NCI-H1417 treated with DMSO at 0.1 percent for 48 hours (cell line): ENCODE data around the gene APP.

Experiments used
- DNase-seq: peaks from one replicate; lab custom pipeline; 2025; lab: John Stamatoyannopoulos, UW

APP gene

DNA sequence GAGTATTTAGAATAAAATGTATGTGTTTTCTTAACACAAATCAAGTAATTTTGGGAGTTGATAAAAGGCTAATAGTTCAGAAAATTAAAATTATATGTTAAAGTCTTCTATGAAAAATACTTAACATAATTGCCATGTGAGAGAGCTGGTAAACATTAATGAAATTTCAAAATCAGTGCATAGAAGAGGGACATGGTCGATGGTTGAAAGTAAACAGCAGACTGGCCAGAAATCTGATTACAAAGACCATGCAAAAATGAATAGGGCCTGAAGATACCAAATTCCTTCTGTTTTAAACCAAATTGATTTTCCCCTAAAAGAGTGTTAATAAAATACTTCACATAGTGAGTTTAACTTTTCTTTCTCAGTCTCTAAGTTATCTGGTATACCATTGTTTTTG lies 307.5 kb downstream of the APP start:
- no peak for DNase-seq

DNA sequence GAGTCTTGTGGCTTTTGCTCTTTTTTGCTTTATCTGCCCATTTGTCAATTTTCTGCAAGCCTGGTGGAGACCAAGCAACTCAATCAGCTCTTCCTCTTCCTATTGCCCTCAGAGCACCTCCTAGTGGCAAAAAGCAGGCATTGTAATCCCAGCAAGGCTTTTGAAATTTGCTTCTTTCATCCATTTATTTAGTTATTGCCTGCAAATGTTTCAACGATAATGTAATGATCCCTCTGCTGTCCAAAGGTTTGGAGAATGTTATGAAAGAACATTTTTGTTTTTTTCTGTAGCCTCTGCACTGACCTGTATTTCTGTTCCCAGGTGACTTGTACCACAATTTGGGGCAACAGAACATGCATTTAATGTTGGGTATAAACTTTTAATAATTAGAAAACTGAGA lies 308.0 kb downstream of the APP start:
- DNase-seq = no peak

DNA sequence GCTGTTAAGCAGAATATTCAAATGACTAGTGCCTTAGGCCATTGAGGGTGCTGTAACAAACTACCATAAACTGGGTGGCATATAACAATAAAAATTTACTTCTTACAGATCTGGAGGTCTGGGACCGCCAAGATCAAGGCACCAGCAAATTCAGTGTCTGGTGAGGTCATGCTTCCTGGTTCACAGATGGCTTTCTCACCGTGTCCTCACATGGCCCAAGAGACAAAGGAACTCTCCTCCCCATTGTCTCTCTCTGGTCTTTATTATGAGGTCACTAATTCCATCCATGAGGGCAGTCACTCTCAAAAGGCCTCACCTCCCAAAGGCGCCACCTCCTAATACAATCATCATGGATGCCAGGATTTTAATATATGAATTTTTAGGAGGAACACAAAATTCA lies 308.5 kb downstream of the APP start:
- DNase-seq = no peak

- no peak for DNase-seq
These were observed 311.2 kb downstream of the APP start for GRCh38 chr21:25859235-25859929.

GRCh38 chr21:25858325-25858724 lies 312.2 kb downstream of the APP start:
- no peak for DNase-seq

GRCh38 chr21:25857308-25858074 lies 313.1 kb downstream of the APP start:
- no peak for DNase-seq

DNA sequence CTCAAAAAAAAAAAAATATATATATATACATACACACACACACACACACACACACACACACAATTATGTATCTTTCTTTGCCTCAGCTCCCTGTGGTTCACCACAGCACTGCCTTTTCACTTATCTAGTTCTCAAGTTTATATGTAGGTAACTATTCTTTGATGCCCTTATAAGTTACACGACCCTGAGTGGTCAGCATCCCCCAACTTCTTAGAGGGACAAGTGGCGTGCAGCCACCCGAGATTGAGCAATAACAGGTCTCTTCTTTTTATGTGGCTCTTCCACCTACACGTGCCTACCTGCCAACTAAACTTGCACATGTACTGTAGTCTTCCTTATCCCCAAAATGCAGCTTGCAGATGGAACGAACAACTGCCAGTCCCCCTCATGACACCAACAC lies 315.0 kb downstream of the APP start:
- no peak for DNase-seq

- DNase-seq = no peak
These were observed 320.3 kb downstream of the APP start for GRCh38 chr21:25850126-25850842.

- DNase-seq = no peak
These were observed 322.3 kb downstream of the APP start for GRCh38 chr21:25848309-25848708.

- no peak for DNase-seq
These were observed 324.8 kb downstream of the APP start for GRCh38 chr21:25845729-25846256.

DNA sequence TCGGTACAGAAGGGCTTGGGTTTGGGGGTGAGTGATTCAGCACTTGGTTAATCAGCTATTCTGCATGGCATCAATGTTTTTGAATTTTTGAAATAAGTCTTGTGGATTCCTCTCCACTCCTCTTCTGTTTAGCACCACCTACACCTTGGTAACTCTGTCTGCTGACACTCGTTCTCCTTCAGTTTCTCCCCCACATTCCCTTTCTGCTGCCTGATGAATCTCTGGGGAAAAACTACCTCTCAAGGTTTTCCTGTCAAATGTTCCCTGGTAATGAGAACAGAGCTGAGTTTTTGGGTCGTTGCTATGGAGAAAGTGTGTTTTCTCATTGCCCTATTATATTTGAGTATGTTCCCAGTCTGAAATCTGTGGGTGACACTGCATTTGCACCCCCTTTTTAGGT lies 327.6 kb downstream of the APP start:
- DNase-seq = no peak

DNA sequence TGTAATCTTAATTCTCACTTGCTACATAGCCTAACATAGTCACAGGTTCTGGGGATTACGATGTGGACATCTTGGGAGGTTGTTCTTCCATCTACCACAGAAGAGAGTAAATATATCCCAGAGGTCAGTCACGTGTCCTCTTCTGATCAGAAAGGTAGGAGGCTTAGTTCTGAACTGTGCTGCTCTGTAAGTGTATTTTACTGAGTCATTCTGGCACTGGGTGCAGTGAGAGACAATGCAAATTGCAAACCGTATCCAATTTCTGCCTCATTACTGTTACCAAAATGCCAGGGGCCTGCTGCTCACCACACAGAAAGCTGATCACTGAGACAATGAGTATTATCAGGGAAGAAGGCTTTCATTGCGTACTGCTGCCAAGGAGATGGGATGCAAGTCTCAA lies 331.8 kb downstream of the APP start:
- no peak for DNase-seq

GRCh38 chr21:25837533-25838265 lies 332.9 kb downstream of the APP start:
- no peak for DNase-seq

GRCh38 chr21:25836396-25836795 lies 334.2 kb downstream of the APP start:
- DNase-seq = no peak

GRCh38 chr21:25834381-25834780 lies 336.2 kb downstream of the APP start:
- DNase-seq = no peak

GRCh38 chr21:25831300-25831960 lies 339.1 kb downstream of the APP start:
- no peak for DNase-seq
